NCI-H146 (cell line): ENCODE measurements around the gene GPBP1L1.
"Not testable (repeated sequence)": the region's sequence is repeated elsewhere in the genome, so short reads cannot be mapped to it uniquely, and the experiment has no call there.

Source experiments
- DNase-seq: peaks from one replicate; lab custom pipeline; 2025; lab: John Stamatoyannopoulos, UW

The GPBP1L1 gene

GRCh38 chr1:45679123-45679522, 7.2 kb downstream of the GPBP1L1 start:
- DNase-seq = no peak

GRCh38 chr1:45678489-45678888, 7.8 kb downstream of the GPBP1L1 start:
- no peak for DNase-seq

GRCh38 chr1:45677751-45678245, 8.5 kb downstream of the GPBP1L1 start:
- DNase-seq = no peak

GRCh38 chr1:45676553-45676952, 9.8 kb downstream of the GPBP1L1 start:
- not testable (repeated sequence) for DNase-seq

DNA sequence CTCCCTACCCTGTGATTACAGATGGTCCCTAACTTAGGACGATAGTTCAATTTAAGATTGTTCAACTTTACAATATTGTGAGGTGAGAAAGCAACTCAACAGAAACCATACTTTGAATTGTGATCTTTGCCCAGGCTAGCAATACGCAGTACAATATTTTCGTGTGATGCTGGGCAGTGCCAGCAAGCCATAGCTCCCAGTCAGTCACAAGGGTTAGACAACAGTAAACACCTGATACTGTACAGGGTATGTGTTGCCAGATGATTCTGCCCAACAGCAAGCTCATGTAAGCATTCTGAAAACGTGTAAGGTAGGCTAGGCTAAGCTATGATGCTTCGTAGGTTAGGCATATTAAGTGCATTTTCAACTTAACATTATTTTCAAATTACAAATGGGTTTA, 11.9 kb downstream of the GPBP1L1 start:
- no peak for DNase-seq

GRCh38 chr1:45673956-45674355, 12.4 kb downstream of the GPBP1L1 start:
- DNase-seq = no peak

DNA sequence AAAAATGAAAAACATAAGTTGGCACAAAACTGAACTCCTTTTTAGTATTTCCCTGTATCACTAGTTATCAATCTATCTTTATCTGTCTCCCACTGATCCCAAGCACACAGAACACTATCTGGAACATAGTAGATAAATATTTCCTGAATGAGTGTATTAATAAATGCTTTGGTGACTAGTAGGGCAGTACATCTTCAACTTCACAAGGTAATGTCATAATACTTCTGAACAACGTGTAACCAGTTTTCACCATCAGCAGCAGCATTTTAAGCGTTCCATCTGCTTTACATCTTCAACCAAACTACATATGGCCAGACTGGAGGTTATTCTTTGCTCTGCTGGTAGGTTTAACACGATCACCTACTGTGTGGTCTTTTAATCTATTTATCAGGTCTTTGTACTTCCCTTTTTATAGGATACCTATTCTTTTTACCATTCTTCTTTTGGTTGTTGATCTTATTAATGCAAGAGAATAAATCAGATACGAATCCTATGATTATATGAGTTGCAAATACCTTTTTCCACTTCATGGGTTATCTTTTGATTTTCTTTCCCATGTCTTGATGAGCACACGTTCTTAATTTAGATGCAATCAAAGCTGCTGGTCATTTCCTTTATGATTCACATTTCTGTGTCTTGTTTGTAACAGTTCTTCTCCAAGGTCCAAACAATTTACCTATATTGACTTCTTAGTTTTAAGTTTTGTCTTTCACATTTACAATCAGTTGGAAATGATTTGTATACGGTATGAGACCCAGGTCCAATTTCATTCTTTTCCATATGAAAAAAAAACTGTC, 16.3 kb downstream of the GPBP1L1 start:
- DNase-seq = no peak

DNA sequence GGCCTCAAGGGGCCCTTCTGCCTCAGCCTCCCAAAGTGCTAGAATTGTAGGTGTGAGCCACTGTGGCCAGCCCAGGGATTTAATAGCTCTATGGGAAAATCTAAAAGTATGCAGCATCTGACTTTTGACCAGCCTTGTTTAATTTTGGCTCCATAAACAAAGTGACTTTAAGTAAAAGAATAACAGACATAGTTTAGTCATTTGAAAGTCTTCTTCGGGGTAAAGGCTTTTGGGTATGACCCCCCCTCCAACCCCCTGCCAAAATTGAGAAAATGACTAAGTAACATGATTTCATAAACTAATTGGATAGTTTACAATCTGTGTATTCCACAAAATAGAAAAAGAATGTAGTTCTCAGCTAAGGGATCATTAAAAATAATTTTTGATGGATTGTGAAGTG, 17.0 kb downstream of the GPBP1L1 start:
- DNase-seq = no peak

- no peak for DNase-seq
These were observed 17.8 kb downstream of the GPBP1L1 start for GRCh38 chr1:45668526-45668925.

- DNase-seq = no peak
These were observed 18.8 kb downstream of the GPBP1L1 start for GRCh38 chr1:45667321-45668111.

DNA sequence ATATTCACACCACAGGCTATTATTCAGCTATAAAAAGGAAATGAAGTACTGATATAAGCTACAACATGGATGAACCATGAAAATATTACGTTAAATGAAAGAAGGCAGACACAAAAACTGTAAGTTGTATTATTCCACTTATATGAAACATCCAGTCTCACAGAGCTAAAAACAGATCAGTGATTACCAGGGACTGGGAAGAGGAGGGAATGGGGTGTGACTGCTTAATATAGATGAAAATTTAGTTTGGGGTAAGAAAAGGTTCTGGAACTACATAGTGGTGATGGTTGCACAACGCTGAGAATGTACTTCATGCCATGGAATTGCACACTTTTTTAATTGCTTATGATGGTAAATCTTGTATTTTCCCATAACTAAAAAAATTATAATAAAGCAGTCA, 19.5 kb downstream of the GPBP1L1 start:
- DNase-seq = no peak

DNA sequence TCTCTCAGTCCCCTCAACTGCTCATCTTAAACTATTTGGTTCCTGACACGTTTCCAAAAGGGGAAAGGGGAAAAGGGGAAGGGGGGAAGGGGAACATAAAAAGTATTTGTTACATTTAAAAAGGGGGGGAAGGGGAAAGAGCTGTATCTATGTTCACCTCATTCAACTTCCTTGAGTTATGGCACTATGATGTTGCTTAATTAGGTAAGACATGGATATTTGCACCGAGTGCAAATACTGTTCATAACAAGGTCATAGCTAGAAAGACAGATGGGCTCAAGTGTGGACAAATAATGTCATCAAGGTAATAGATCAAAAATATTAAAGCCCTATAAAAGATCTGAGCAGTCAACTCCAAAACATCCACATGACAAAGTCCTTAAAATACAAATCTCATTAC, 26.0 kb downstream of the GPBP1L1 start:
- no peak for DNase-seq

DNA sequence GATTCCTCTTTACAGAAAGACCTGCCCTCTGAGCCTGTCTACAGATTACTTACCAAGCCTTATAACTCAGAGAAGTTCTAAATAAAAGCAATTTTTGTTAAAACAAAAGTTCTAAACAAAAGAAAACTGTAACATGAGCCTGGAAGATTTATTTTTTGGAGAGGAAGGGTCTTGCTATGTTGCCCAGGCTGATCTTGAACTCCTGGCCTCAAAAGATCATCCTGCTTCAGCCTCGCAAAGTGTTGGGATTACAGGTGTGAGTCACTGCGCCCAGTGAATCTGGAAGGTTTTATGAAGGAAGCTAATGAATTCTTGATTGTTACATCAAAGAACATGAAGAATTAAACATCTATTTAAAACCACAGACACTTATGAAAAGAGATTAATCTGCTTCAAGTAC, 27.1 kb downstream of the GPBP1L1 start:
- DNase-seq = no peak

- no peak for DNase-seq
These were observed 28.2 kb downstream of the GPBP1L1 start for GRCh38 chr1:45658171-45658570.

DNA sequence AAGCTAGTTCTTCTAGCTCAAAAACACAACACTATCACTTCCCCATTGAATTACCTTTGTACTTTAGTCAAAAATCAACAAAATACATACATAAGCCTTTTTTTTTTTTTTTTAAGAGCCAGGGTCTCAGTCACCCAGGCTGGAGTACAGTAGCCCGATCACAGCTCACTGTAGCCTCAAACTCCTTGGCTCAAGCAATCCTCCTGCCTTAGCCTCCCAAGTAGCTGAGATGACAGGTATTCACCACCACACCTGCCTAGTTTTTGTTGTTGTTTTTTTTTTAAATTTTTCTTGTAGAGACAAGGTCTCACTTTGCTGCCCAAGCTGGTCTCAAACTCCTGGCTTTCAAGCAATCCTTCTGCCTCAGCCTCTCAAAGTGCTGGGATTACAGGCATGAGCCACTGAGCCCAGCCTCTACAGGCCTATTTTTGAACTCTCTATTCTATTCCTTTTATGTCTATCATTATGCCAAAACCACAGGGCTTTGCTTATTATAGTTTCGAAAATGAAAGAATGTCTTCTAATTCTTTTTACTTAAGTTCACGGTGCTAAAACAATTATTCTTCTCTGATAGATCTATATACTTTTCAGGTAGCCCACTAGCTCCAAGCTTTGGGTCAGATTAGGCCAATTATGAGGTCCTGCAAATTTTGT, 29.6 kb downstream of the GPBP1L1 start:
- no peak for DNase-seq

DNA sequence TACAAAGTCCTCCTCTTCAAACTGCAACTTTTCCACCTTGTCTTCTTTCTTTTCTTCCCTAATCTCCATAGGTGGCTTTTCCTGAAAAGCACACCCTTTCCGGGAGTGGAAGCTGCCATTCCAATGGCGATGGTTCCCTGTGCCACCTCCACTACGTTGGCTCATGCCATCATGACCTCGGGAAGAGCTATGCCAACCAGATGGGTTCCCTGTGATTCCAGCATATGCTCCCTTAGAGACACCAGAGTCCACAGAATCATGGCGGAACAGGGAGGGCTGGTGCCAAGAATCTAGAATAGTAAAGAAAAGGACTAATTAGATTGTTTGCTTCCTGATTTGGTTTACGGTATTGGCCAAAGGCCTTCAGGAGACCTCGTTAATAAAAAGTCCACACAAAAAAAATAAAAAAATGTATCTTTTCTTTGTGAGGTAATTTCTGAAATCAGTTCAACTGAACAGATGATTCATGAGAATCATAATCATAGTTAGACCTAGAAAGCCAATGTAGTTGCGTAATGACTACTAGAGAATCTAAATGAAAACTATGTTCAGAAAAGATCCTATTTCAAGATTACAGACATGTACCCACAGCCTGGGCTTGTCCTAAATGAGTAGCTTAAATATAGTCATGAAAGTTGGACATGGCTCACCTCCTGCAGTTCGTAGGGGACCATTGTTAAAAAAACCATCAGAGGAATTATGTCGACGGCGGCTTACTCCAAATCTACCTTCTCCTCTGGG, 31.6 kb downstream of the GPBP1L1 start:
- DNase-seq = no peak

- no peak for DNase-seq
These were observed 38.9 kb downstream of the GPBP1L1 start for GRCh38 chr1:45647248-45648021.

- no peak for DNase-seq
These were observed 41.7 kb downstream of the GPBP1L1 start for GRCh38 chr1:45644661-45645060.

GRCh38 chr1:45643978-45644377, 42.4 kb downstream of the GPBP1L1 start:
- DNase-seq = no peak

DNA sequence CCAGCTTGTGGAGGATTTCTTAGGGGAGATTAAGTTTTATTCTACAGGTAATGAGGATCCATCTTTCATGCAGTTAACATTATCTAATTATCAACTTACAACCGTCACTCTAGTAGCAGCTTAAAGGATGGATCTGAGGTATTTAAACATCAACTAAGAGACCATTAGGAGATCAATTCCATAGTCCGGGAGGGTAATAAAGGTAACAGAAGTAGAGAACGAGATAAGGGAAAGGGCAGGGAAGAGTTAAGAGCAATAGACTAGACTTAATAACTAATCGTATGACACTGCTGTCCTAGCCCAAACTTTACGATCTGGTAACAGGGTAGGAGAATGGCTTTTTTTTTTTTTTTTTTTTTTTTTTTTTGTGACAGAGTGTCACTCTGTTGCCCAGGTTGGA, 43.0 kb downstream of the GPBP1L1 start:
- DNase-seq = no peak

DNA sequence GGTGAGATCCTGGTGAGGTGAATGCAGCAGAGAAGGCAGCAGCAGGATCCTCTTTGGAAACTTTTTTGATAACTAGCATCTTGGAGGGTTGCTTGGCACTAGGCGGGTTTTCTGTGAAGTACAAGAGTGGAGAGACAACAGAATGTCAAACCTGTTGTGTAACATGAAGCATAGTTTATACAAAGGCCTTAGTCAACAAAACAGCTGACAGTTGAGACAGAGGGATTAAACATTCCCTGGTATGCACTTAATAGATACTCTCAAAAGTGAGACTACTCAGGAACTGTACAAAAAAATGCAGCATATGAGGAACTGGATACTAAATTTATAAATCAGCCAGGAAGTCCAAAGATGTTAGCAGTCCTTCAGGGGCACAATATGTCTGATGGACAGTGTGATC, 46.0 kb downstream of the GPBP1L1 start:
- no peak for DNase-seq
